Lung (tissue), 12 donors: ENCODE results near the gene GPR137C. TPM values are rescaled to one million over a fixed set of nuclear protein-coding genes. Genes with fewer than 3 reads are reported as not detected.

Source experiments
- ATAC-seq: fragments of 200-7000 bp; cut with Tn5 transposase; one replicate; pipeline ENCODE4 v1.9.1; 2020; ENCODE audit warnings: moderate number of reproducible peaks; ENCODE audit not compliant: insufficient read depth, low FRiP score
- DNase-seq, 3 donors: peaks; one replicate each; pipeline ENCODE4 v3.0.0-alpha.2; 2013 to 2017
- H3K27ac ChIP-seq, 2 donors: one replicate each; pipeline ENCODE4 v1.5.1; 2013; ENCODE audit warnings: mild to moderate bottlenecking in 2 of 2, moderate library complexity in 2 of 2, control low read depth in 1 of 2, inconsistent platforms in 1 of 2, low read depth in 1 of 2, low read length in 1 of 2
- H3K27me3 ChIP-seq, 3 donors: one replicate each; pipeline ENCODE4 v1.5.1; 2013; ENCODE audit warnings: low read length in 2 of 3; ENCODE audit not compliant: control insufficient read depth in 3 of 3, insufficient read depth in 3 of 3
- H3K36me3 ChIP-seq, 4 donors: one replicate each; pipeline ENCODE4 v1.5.1; 2013; ENCODE audit warnings: low read length in 4 of 4, mild to moderate bottlenecking in 1 of 4, moderate library complexity in 1 of 4; ENCODE audit not compliant: control insufficient read depth in 4 of 4, insufficient read depth in 4 of 4
- H3K4me1 ChIP-seq, 5 donors: one replicate each; pipeline ENCODE4 v1.5.1; 2013; ENCODE audit warnings: low read length in 5 of 5, mild to moderate bottlenecking in 2 of 5, moderate library complexity in 1 of 5; ENCODE audit not compliant: control insufficient read depth in 5 of 5, insufficient read depth in 5 of 5
- H3K4me3 ChIP-seq: one replicate; pipeline ENCODE4 v1.5.1; 2013; ENCODE audit warnings: mild to moderate bottlenecking, control low read depth, moderate library complexity
- H3K9ac ChIP-seq, 2 donors: one replicate each; pipeline ENCODE4 v1.5.1; 2013; ENCODE audit warnings: low read length in 2 of 2, control low read depth in 1 of 2; ENCODE audit not compliant: insufficient read depth in 1 of 2
- H3K9me3 ChIP-seq, 4 donors: one replicate each; pipeline ENCODE4 v1.5.1; 2013; ENCODE audit warnings: low read length in 3 of 4, mild to moderate bottlenecking in 1 of 4, moderate library complexity in 1 of 4; ENCODE audit not compliant: control insufficient read depth in 4 of 4, insufficient read depth in 3 of 4
- WGBS, 2 donors: extraction: QIAGEN DNeasy Blood & Tissue Kit; methylation state at CpG; one replicate each; pipeline ENCODE4 v1.1.7; 2013; 5-methylcytosine and 5-hydroxymethylcytosine counted together
- polyA plus RNA-seq, 2 donors: library from polyadenylated mRNA; stranded (reverse); fragments of 200-250 nt; gene quantifications; one replicate each; pipeline ENCODE4 v1.2.1, GENCODE V29; 2013
- total RNA-seq, 2 donors: library from RNA; depleted of rRNA in 1 of 2; stranded (reverse); fragments of >200 nt in 1 of 2; gene quantifications; one replicate each; pipeline ENCODE4 v1.2.1, GENCODE V29; 2014 to 2021
- TF ChIP-seq, protein P1 (sequence below): IDR thresholded peaks from 2 replicates; pipeline ENCODE4 v1.5.1; 2012; ENCODE audit warnings: mild to moderate bottlenecking; ENCODE audit errors: control extremely low read depth, extremely low read depth
- donor health status: control.
- donor health status: control.
- donor health status: Bipolar disorder and iron deficiency.
- donor health status: healthy.
- donor health status: DM: yes; HTN: yes; CAD: no.

GPR137C gene
- total and polyA plus RNA-seq, 4 donors, result 0.26 to 7.0 (median 0.65) TPM

DNA sequence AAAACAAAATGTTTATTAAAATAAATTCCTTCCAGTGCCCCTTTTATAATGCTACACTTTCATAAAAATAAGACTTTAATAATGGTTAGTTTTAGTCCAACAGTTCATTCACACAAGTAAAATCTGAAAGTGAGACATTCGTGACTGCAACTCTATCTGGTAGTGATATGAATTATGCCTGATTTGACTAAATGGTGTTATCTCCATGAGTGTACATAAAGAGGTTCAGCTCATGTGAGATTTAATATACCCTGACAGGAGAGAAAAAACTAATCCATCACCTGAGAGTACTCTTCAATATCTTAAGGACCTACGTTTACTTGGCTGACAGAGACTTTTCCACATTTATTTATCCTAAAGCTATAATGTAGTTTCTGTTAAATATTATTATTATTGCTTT is 108.7 kb downstream of the GPR137C start:
- peaks cover 0 to 12% (median 4%) of the 10 kb centered on the region in 4 donors for H3K36me3 ChIP-seq
- 97 to 99% methylated on average over 2 of the region's 2 CpGs for WGBS, 2 donors

DNA sequence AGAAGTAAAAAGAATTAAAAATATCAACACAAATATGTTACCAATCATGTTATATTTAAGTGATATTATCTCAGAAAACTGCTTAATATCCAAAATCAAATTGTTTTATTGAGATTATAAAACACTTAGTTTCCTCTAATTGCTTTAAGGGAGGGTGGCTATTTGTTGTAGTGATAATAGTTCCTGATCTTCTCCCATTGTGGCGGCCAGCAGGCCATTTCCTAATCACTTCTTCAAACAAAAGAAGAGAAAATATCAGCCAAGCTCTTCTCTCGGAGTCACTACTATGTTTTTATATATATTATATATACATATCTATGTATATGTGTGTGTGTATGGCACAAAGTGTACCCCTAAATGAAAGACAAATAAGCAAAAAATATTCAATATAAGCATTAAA is 111.2 kb downstream of the GPR137C start:
- TF ChIP-seq, protein P1, sequence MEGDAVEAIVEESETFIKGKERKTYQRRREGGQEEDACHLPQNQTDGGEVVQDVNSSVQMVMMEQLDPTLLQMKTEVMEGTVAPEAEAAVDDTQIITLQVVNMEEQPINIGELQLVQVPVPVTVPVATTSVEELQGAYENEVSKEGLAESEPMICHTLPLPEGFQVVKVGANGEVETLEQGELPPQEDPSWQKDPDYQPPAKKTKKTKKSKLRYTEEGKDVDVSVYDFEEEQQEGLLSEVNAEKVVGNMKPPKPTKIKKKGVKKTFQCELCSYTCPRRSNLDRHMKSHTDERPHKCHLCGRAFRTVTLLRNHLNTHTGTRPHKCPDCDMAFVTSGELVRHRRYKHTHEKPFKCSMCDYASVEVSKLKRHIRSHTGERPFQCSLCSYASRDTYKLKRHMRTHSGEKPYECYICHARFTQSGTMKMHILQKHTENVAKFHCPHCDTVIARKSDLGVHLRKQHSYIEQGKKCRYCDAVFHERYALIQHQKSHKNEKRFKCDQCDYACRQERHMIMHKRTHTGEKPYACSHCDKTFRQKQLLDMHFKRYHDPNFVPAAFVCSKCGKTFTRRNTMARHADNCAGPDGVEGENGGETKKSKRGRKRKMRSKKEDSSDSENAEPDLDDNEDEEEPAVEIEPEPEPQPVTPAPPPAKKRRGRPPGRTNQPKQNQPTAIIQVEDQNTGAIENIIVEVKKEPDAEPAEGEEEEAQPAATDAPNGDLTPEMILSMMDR, result no peak

More for the DNA sequence above, 108.7 kb downstream of the GPR137C start:
- TF ChIP-seq, protein P1, result no peak
- H3K27me3 ChIP-seq, result no peaks in the 10 kb centered on the region
- no peak overlapping the region for H3K4me3 ChIP-seq
- no peak for DNase-seq
- no peak overlapping the region for H3K9ac ChIP-seq
- H3K27ac ChIP-seq, result no peak overlapping the region
- ATAC-seq, result no peak
- H3K4me1 ChIP-seq, result no peaks in the 10 kb centered on the region
- no peaks in the 10 kb centered on the region for H3K9me3 ChIP-seq

DNA sequence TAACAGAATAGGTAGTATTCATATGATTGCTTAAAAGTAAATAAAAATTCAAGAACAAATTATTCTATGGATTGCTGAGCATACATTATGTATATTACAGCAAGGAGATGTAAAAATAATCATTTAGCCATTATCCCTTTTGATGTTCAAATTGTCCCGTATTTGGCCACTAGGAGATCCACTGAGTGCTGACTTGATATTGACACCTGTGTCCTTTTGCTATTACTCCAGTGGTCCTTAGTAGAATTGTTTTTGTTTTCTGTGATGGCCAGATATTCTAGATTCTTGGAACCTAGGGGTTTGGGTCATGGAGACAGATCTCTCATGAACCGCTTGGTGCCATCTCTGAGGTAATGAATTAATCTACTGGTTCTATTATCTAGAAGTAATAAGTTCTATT is 126.0 kb downstream of the GPR137C start:
- TF ChIP-seq, protein P1, result no peak
- Histone ChIP-seq H3K9ac (no peak overlapping the region), H3K36me3 (peaks cover 0 to 9% (median 1%) of the 10 kb centered on the region in 4 donors), H3K4me1 (no peaks in the 10 kb centered on the region), H3K9me3 (no peaks in the 10 kb centered on the region), H3K27ac (no peak overlapping the region), H3K27me3 (no peaks in the 10 kb centered on the region), H3K4me3 (no peak overlapping the region)
- no peak for DNase-seq
- no peak for ATAC-seq
- WGBS, 2 donors, result 94 to 97% methylated on average over 2 of the region's 2 CpGs

More for the DNA sequence above, 111.2 kb downstream of the GPR137C start:
- Histone ChIP-seq H3K9ac (no peak overlapping the region), H3K4me3 (no peak overlapping the region), H3K4me1 (no peaks in the 10 kb centered on the region), H3K27me3 (no peaks in the 10 kb centered on the region), H3K9me3 (no peaks in the 10 kb centered on the region), H3K27ac (no peak overlapping the region), H3K36me3 (peaks cover 0 to 4% (median 3%) of the 10 kb centered on the region in 4 donors)
- no peak for DNase-seq
- whole genome bisulfite sequencing, 2 donors, result 85% methylated on average over 2 of the region's 2 CpGs
- no peak for ATAC-seq

GRCh38 chr14:52683985-52684520 is 131.4 kb downstream of the GPR137C start:
- TF ChIP-seq, protein P1, result no peak
- no peak for DNase-seq
- Histone ChIP-seq H3K4me1 (peaks cover 0 to 5% (median 0%) of the 10 kb centered on the region in 5 donors), H3K9me3 (no peaks in the 10 kb centered on the region), H3K27ac (no peak overlapping the region), H3K9ac (no peak overlapping the region), H3K36me3 (no peaks in the 10 kb centered on the region), H3K4me3 (no peak overlapping the region), H3K27me3 (no peaks in the 10 kb centered on the region)
- 73 to 90% methylated on average over 2 of the region's 2 CpGs for WGBS, 2 donors
- no peak for ATAC-seq
